AG09319 (cell line): ENCODE results near the gene STK17A.

ENCODE experiments used
- DNase-seq: peaks from one replicate; pipeline ENCODE4 v3.0.0-alpha.2; 2010; ENCODE audit warnings: low read depth; ENCODE audit errors: extremely low read depth
- CTCF ChIP-seq: IDR thresholded peaks from 2 replicates; pipeline ENCODE4 v1.5.1; 2011; ENCODE audit warnings: low read depth, mild to moderate bottlenecking, inconsistent platforms, low read length, moderate library complexity

STK17A gene

DNA sequence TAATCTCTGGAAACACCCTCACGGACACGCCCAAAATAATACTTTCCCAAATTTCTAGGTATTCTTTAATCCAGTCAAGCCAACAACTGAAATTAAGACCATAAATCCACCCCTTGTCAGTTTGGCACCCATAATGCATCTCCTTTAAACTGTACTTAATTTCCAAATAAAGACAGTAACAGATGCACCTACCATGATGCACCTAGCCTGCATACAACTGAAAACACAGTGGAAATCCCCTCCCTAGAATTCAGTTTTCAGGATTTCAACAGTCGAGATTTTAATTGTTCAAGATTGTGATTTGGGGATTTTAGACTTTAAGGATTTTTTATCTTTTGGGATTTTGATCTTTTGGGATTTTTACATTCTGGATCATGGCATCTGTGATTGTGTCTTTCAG is 17.1 kb downstream of the STK17A start:
- no peak for DNase-seq
- TF ChIP-seq CTCF: no peak

DNA sequence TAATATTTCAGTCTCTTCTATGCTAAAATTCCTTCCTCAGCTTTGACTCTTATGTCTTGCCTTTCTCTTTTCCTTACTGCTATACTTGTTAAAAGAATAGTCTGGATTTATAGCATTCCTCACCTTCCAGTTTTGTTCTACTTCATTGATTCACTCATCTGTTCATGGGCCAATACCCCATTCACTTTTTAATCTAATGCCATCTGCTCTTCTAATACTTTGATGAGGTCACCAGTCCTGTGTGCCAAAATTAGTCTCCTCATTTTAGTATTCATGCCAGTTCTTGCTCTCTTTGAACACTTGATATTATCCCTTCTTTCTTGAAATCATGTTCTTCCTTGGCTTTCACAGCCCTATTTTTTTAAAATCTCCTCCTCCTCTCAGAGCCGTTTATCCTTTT is 19.3 kb downstream of the STK17A start:
- no peak for TF ChIP-seq CTCF
- DNase-seq: no peak

DNA sequence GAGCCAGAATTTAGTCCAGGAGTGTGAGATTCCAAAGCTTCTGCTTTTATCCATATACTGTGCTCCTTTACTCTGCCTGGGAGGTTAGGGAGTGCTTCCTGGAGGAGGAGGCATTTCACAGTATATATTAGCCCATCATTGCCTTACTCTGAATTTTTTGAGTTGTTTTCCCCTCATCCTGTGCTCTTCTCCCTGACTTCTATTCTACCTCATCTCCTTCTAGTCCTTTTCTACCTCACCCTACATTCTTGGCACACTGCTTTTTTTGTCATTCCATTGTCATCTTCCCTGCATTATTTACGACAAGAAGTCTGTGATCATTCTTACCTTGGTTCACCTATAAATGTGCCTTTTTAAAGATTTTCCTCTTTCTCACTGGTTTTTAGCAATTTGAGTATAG is 21.3 kb downstream of the STK17A start:
- no peak for DNase-seq

GRCh38 chr7:43609097-43609496 is 26.2 kb downstream of the STK17A start:
- no peak for TF ChIP-seq CTCF
- no peak for DNase-seq

More for the DNA sequence above, 21.3 kb downstream of the STK17A start:
- no peak for TF ChIP-seq CTCF

GRCh38 chr7:43612128-43612527 is 29.2 kb downstream of the STK17A start:
- TF ChIP-seq CTCF: no peak
- DNase-seq: no peak

DNA sequence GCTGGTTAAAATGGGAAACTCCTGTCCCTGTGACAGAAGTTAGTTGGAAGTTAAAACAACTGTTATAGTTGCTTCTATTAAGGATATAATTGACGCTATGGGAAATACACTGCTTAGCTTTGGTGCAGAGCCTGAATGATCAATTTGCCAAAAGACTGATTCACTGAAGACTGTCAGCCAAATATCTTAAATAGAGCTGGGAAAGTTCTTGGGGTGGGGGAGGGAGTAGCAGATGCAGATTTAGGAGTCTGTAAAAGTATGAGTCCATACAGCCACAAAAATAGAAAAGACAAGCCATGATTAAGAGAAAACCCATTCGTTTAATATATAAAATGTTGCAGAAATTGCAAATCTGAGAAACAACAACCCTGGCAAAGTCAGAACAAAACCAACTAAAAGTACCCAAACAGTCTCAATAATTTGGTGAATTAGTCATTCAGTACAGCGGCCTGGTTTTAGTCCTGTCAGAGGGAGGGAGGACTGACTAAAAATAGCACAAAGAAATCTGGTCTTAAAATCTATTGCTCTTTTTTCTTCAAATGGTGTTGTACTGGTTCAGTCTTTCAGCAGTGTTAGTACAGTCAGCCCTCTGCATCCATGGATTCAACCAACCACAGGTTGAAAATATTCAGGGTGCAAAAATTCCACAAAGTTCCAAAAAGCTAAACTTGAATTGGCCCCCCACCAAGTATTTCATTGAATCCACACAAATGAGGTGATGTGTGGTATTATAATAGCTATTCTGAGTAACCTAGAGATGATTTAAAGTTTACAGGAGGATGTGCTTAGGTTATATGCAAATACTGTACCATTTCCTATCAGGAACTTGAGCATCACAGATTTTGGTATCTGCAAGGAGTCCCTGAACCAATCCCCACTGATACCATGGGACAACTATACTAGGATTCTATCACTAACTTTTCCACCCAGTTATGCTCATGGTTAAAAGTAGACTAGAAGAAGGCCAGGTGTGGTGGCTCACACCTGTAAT is 30.0 kb downstream of the STK17A start:
- DNase-seq: no peak

More for the DNA sequence above, 30.0 kb downstream of the STK17A start:
- no peak for TF ChIP-seq CTCF
